ENCODE measurements around the gene NOTCH1.

GRCh38 chr9:136529516-136530460, 16.1 kb downstream of the NOTCH1 start:
- TF ChIP-seq POLR2A (IDR thresholded peaks at IDR 0.05; ENCODE audit: low read length) (no peak), GATA1 (IDR thresholded peaks at IDR 0.05; ENCODE audit: low read depth, low read length) (no peak)

Data from erythroblast (primary cell).